Cerebellar cortex (tissue), 1 donor: ENCODE measurements around the gene MPST.
"Not testable (repeated sequence)": the region's sequence is repeated elsewhere in the genome, so short reads cannot be mapped to it uniquely, and the experiment has no call there.

Experiments used
- DNase-seq: peaks from one replicate; pipeline ENCODE4 v3.0.0-alpha.2; 2015; ENCODE audit warnings: low spot score

The MPST gene

DNA sequence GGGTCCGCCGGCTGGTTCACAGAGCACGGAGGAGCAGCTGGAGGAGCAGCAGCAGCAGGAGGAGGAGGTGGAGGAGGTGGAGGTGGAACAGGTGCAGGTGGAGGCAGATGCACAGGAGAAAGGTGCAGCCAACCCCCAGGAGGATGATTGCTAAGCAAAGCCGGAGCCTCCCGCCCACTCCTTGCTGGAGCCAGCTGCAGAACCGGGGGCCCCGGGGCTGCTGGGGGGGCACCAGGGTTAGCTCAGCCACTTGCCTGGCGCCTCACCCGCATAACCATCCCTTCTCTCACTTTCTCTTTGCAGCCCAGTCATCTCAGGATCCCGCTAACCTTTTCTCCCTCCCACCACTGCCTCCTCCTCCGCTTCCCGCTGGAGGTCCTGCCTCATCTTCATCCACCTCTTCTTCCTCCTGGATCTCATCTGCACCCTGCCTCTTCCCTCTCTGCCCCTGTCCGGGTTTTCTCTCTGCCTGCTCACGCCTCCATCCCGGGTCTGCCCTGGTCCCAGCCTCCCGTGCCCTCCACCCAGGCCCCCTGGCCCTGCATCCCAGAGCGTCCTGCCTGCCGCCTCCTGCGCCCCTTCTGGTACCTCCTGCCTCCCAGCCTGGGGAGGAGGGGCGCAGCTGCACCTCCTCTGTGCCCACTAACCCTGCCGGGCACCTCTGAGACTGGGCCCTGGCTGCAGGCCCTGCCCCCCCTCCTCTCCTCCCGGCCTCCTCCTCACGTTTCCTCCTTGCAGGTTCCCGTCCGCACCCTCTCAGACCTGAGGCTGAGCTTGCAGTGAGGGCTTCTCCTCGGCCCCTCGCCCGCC lies 41.5 kb downstream of the MPST start:
- no peak for DNase-seq

DNA sequence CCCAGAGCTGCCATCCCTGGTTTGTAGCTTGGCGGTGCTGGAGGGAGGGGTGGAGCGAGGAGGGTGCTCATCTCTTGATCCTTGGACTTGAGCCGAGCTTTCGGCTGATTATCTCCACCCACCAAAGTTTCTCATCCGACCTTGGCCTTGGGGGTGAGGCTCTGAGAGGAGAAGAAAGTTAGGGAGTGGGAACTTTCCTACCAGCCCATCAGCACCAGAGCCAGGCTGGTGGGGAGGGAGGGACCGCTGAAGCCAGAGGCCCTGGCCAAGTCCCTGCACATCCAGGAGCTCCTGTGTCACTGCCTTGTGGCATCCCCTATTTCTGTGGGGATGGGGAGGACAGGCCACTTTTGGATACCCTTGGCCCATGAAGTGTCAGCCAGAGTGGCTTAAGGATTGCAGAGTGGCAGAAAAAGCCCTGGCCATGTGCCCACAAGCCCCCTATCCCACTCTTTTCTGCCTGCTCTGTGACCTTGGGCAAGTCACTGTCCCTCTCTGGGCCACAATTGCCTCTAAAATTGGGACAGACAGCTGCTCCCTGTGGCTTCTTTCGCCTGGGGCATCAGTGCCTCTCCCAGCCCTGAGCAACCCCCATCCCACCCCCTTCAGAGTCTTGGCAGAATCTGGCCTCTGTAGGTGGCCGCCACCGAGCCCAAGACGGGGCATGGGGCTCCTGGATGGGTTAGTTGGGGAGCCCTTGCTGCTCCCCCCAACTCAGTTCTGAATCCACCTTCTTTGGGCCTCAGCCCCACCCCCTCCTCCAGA lies 42.3 kb downstream of the MPST start:
- DNase-seq: no peak

DNA sequence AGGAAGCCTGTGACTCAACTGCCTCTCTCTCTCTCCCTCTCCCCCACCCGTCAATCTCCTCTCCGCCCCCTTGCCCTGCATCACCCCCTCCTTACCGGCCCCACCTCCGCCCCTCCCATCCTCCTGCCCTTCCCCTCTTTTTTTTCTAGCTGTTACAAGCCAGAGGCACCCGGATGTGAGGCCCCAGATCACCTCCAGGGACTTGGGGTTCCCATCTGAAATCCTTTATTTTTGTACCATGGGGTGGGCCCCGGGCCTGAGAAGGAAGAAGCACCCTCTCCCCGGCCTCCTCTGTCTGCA lies 42.8 kb downstream of the MPST start:
- DNase-seq: no peak

DNA sequence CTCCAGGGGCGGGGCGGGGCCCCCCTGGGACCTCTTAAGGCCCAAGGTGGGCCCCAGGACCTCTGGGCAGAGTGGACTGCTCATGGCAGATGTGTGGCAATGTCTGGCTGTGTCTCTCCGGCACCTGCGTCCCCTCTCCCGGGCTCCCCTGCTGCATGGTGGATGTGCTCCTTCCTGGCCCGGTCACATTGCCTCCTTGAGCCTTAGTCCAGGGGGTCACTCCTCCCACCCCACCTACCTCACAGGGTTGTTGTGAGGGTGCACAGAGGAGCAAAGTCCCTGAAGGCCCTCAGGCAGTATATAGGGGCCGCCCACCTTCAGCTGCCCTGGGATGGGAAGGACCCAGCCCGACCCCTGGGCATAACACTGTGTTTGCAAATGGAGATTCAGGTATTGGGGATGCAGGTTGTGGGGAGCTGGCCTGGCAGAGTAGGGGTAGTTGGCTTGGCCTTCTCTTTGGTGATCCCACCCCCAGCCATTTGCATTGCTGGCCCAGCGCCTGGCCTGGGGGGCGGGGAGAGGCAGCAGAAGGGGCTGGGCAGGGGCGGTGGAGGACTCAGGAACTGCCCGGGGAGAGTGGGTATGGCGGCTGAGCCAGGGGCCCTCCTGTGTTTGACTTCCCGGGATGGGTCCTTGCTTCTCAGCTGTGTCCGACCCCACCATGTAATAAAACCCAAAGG lies 43.3 kb downstream of the MPST start:
- DNase-seq: no peak

DNA sequence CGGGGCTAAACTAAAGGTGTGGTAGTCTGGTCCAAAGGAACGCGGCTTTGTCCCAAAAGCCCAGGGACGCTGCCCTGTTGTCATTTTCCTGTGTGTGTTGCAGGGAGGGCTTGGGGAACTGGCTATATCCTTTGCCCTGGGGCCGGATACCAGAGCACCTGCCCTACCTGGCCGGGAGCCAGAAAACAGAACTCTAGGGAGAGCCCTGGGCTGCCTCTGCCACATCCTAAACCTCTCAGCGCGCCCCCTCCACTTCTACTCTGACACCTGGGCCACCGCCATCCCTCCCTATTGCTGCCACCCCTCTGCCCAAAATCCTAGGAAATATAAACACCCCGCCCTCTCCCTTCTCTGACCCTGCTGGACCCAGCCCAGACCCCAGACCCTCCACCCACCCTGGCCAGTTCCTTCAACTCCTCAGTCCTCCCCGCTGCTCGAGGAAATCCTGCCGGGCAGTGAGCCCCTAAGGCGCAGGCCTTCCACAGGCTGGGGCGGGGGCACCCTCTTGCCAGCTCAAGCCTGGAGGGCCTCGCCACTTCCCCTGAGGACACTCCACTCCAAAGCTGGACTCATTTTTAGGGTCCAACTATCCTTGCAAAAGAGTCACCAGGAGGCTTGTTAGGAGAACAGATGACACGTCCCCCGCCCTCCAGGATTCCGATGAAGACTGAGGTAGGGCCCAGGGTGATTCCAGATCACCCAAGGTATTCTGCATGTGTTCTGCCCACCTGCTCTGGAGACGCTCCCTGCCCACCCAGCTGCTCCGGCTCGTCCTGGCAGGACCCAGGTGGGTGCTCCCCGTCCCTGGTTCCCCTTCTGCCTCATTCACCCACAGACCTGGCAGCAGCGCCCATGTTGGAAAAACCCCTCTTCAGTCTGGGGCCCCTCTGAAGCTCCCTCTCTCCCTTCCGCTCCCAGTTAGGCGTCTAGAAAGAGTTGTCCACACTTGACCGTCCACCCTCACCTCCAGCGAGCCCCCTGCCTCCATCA lies 44.2 kb downstream of the MPST start:
- no peak for DNase-seq

DNA sequence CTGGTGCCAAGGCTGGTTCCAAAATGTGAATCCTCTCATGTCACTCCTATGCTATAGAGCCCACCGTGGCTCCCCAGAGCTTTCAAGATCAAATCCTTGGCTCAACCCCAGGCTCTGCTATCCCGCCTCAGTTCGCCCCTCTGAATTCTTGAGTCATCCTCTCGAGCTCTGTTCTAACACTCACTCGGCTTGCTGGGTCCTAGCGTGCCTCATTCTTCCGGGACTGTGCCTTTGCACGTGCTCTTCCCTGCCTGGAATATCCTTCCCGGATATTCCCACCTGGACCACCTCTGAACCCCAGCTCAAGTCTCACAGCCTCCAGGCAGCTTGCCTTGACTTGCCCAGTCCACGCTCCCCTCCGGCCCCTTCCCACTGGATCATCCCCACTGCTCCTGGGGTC lies 45.0 kb downstream of the MPST start:
- no peak for DNase-seq

DNA sequence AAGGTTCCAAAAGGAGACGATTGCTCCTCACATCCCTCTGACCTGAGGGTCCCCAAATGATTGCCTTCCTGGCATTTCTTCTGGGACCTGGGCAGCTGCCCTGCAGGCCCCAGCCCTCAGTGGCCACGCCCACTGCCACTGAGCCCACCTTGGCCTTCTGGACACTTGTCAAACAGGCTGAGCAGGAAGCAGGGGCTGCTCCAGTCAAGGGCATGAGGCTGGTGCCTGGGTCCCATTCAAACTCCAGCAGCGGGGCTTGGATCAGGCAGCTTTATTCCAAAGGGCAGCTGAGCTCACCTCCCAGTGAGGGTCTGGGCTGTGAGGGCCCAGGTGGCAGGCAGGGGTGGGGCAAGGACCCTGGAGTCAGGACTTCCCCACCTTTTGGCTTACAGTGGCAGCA lies 45.6 kb downstream of the MPST start:
- DNase-seq: no peak

DNA sequence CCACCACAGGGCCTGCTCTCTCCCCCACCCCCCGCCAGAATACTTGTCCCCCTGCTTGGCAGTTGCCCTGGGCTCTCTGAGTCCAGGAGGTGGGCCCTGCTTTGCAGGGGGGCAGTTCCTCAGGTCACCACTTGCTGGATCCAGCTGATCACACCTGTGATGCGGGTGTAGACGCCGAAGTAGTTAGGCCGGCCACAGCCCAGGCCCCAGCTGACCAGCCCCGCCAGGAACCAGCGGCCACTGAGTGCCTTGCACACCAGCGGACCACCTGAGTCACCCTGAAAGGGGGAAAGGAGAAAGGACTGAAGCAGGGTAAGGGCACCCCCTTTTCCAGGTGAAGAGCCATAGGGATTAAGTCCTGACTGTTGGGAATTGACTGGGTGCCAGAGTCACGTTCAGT lies 46.4 kb downstream of the MPST start:
- no peak for DNase-seq

DNA sequence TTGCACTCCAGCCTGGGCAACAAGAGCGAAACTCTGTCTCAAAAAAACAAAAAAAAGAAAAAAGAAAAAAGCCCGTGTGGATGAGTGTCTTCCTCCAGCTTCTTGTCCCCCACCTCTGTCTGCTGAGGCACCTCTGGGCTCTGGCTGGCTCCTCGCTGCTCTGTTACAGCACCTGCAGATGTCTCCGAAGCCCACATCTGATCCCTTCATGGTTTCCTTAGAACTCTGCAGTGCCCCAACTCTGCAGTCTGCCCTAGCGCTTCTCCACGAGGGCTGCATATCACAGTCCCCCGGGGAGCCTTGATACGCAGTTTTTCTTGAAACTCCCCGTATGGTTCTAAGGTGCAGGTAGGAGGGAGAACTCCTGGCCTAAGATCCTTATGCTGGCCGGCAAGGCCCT lies 47.9 kb downstream of the MPST start:
- DNase-seq: no peak

DNA sequence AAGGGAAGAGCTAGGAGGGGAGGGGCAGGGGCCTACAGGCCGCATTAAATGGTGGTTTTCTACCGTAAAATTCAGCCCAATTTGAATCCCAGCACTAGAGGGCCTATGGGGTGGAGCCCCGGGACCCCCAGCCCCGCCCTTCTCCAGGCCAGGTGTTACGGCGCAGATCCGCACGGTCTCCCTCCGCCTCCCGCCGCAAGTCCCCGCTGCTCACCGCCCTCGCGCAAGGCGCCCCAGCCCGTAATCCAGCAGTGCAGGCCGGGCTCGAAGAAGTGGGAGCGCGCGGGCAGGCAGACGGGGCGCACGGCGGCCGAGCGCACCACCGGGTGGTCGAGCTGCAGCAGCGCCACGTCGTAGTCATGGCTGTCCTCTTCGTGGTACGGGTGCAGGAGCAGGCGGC lies 49.3 kb downstream of the MPST start:
- DNase-seq: no peak

DNA sequence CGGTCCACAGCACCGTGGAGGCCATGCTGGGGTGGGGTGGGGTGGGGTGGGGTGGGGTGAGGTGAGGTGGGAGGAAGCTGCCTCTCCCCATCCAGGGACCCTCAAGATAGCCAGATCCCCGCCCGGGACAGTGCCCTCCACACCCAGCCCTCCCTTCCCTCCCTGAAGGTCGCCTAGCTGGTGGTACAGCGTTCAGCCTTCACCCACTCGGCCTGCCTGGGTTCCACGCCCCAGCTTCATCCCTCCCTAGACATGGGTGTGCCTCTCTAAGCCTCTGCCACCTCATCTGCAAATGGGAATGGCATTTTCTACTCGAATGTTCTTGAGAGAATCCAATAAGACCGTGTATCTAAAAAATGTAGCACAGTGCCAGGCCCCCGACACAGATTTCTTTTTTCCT lies 49.8 kb downstream of the MPST start:
- no peak for DNase-seq

DNA sequence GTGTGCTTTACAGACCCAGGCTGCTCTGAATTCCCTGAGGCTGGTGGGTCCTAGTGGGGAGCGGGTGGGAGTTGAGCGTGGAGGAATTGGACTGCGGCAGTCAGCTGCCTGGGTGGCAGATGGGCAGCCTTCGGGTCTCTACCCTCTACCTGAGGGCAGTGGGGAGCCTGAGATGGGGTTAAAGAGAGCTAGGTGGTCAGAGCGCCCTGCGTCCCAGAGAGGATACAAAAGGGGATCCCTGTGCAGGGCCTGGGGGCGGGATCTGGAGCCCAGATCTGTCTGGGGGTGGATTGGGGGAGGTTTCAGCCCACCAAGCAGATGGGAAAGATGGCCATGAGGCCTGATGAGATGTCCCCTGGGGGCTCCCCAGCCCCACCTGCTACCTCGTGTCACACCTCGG lies 50.2 kb downstream of the MPST start:
- no peak for DNase-seq

DNA sequence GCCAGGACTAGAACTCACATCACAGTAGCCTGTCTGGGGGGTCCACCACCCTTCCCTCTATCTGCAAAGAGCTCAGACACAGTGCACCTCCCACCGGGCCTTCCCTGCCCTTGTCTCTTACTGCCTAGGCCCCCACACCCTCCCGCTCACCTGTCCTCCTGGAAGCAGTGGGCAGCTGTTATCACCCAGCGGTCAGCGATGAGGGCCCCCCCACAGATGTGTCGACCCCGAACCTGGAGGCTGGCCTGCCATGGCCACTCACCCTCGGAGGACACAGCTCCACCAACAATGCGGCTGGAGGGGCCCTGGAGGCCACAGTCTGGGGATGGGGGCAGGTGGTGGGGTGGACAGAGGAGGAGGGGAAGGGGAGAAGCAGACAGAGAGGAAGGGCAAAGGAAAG lies 50.8 kb downstream of the MPST start:
- no peak for DNase-seq

DNA sequence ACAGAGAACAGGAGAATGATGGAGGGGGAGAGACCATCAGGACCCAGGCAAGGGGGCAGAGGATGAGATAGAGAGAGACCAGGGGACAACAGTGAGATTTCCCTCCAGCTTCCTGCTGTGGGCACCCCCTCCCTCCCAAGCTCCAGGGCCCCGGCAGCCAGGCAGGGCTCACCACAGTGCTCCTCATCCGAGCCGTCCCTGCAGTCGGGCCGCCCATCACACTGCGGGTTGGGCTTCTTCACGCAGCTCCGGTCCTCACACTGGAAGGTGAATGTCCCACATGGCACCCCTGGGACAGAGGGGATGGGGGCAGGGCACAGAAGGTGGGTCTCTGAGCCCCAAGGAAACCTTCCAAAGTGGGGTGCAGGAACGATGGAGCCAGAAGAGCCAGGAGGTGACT lies 51.2 kb downstream of the MPST start:
- DNase-seq: no peak

DNA sequence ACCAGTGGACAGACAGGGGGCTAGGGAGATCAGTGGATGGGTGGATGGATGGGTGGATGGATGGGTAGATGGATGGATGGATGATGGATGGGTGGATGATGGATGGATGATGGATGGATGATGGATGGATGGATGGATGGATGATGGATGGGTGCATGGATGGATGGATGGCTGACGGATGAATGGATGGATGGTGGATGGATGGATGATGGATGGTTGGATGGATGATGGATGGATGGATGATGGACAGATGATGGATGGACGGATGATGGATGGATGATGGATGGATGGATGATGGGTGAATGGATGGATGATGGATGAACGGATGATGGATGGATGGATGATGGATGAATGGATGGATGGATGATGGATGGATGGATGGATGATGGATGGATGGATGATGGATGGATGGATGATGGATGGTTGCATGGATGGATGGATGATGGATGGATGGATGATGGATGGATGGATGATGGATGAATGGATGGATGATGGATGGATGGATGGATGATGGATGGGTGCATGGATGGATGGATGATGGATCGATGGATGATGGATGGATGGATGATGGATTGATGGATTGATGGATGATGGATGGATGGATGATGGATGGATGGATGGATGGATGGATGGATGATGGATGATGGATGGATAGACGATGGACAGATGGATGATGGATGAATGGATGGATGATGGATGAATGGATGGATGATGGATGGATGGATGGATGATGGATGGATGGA lies 52.5 kb downstream of the MPST start:
- not testable (repeated sequence) for DNase-seq

DNA sequence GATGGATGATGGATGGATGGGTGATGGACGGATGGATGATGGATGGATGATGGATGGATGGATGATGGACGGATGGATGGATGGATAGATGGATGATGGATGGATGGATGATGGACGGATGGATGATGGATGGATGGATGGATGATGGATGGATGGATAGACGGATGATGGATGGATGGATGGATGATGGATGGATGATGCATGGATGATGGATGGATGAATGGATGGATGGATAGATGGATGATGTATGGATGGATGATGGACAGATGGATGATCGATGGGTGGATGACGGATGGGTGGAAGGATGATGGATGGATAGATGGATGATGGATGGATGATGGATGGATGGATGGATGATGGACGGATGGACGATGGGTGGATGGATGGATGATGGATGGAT lies 53.1 kb downstream of the MPST start:
- DNase-seq: no peak

DNA sequence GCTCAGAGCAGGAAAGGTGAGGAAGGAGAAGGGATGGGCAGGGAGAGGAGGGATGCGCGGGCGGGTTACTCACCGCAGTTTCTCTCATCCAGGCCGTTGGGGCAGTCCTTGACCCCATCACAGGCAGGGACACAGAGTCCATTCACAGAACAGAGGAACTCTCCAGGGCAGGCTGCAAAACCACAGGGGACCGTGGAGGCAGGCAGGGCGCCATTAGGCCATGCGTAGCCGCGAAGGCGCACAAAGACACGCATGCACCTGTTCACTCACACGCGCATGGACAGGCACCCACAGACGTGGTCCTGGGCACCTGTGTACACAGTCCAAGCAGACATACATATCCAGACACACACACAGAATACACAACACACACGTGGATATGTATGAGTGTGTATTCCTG lies 55.0 kb downstream of the MPST start:
- DNase-seq: no peak

DNA sequence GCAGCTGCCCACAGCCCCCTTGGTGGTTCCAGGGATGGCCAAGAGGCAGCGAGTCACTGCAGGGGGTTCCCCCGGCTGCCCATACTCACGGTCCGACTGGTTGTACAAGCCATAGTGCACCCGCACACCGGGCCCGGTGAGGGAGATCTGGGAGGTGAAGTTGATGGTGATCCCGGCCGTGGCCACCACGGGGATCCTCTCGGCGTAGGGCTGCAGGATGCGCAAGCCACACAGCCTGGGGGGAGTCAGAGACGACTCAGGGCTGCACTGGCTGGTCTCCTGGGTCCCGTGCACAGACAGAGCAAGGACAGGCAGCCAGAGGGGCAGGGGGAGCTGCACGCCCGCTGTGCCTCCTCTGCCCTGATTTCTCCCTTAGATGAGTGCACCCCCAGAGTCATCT lies 55.5 kb downstream of the MPST start:
- no peak for DNase-seq

DNA sequence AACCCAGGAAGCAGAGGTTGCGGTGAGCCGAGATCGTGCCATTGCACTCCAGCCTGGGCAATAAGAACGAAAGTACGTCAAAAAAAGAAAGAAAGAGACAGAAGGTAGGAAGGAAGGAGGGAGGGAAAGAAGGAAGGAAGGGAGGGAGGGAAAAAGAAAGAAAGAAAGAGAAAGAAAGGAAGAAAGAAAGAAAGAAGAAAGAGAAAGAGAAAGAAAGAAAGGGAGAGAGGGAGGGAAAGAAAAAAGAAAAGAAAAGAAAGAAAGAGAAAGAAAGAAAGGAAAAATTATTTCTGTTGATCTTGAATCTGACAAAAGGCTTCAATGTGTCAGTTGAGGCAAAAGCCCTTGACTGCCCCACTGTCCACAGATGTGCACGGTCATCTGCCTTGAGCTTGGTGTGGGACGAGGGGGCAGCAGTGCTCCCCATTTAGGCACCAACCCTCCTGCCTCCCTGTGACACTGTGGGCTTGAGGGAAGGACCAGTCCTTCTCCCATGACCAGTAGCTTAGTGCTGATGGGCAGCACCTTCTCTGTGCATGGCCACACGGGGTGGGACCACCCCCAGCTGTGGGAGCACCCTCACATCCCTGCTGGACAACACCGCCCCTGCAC lies 56.4 kb downstream of the MPST start:
- no peak for DNase-seq

DNA sequence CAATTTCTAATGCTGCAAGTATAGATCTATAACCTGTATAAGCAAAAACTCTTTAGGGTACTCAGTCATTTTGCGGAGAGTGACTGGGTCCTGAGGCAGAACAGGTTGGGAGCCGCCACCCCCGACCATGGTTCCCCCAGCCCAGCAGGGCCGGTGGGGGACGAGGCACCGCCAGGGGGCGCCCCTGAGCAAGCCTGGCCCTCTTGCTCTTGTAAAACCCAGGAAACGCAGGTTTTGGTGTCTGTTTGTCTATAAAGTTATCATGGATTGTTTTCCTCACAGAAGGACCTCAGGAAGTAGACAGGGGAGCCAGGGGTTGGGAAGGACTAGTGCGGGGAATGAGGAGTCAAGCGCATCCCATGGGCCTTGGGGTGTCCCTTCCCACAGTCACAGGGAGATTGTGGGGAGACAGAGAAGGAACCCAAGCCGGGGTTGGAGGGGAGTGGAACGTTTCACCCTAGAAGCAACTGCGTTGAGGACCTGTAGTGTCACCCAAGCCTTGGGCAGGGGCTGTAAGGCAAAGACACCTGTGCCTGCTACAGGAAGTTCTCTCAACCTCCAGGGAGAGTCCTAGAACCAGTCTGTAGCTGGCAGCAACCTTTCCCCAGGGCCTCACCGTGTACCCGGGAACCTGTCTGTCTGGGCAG lies 58.4 kb downstream of the MPST start:
- peak; percentile 19 for DNase-seq
